MM.1S (cell line): ENCODE results near the gene HSPA12B.

Experiments used
- CTCF ChIP-seq: fragments of 300-600 bp; sonication (generic); IDR thresholded peaks from 2 replicates; pipeline ENCODE4 v1.5.1; 2016; ENCODE audit warnings: antibody characterized with exemption, low read length, mixed read lengths
- EZH2 ChIP-seq: fragments of 300-600 bp; sonication (generic); optimal IDR thresholded peaks from 2 replicates; pipeline ENCODE3; 2017; ENCODE audit warnings: low read depth, mild to moderate bottlenecking, antibody characterized with exemption, low read length, mixed read lengths
- EZH2phosphoT487 ChIP-seq: fragments of 300-600 bp; sonication (generic); IDR thresholded peaks from 2 replicates; pipeline ENCODE4 v1.6.1; 2018; ENCODE audit warnings: antibody characterized with exemption, low read length

DNA sequence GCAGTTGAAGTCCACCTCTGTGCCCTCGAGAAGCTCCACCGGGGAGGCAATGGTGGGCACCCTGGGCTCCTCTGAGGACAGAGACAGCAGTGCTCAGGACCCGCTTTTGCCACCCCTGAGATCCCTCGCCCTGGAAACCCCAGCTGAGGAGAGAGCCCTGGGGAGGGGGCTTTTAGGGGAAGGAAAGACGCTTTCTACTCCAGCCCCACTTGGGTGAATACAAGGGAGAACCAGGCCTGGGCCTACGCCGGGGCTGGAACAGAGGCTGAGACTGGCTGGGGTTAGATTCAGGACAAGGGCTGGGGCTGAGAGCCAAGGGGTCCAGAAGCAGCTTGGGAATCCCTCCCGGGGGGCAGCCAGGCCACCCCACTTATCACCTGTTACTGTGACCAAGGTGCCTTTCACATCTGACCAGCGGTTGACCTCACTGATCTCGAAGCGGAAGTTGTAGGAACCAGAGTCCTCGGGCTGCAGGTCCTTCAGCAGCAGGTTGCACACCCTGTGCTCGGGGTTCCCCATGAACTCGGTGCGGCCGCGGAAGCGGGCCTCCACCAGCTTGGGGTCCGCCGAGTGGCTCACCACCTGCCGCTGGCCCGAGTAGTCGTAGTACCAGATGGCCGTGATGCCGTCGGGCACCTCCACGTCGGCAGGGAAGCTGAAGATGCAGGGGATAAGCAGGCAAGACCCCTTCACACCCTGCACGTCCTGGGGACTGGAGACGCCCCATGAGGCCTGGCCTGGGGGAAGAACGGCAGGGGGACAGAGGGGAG lies 26.3 kb upstream of the HSPA12B start:
- TF ChIP-seq CTCF (no peak), EZH2 (no peak), EZH2phosphoT487 (no peak)
